ENCODE measurements around the gene PLAC9.

DNA sequence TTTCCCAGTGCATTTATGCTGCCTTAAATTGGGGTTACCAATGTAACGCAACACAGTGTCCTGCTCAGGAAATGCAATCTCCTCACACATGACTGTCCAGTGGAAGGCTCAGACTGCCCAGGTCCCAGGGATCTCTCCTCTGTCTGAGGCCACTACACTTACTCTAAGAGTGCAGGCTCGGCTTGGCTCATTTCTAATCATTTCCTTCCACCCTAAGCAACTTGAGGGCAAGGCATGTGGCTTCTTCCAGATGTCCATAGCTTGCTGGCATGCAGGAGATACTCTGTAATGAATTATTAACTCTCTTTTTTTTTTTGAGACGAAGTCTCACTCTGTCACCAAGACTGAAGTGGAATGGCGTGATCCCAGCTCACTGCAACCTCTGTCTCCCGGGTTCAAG is 23.7 kb downstream of the PLAC9 start:
- TF ChIP-seq, protein P1, sequence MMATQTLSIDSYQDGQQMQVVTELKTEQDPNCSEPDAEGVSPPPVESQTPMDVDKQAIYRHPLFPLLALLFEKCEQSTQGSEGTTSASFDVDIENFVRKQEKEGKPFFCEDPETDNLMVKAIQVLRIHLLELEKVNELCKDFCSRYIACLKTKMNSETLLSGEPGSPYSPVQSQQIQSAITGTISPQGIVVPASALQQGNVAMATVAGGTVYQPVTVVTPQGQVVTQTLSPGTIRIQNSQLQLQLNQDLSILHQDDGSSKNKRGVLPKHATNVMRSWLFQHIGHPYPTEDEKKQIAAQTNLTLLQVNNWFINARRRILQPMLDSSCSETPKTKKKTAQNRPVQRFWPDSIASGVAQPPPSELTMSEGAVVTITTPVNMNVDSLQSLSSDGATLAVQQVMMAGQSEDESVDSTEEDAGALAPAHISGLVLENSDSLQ (IDR thresholded peaks at IDR 0.05): no peak
- TF ChIP-seq BHLHE40 (IDR thresholded peaks at IDR 0.05; ENCODE audit: borderline replicate concordance) (no peak), HDGF (IDR thresholded peaks at IDR 0.05; ENCODE audit: borderline replicate concordance) (no peak), ELF4 (IDR thresholded peaks at IDR 0.05) (no peak), NFRKB (IDR thresholded peaks at IDR 0.05) (no peak), L3MBTL2 (conservative IDR thresholded peaks at IDR 0.05) (no peak), TARDBP (IDR thresholded peaks at IDR 0.05) (no peak), SP1 (IDR thresholded peaks at IDR 0.05) (no peak), ARNT (IDR thresholded peaks at IDR 0.05) (no peak)
